Endothelial cell of umbilical vein (primary cell): ENCODE measurements around the gene NLN. TPM values are rescaled to one million over a fixed set of nuclear protein-coding genes. Genes with fewer than 3 reads are reported as not detected.

Experiments used
- BruUV-seq: library from RNA; stranded (reverse); fragments of 400-500 nt; replicated peaks from 2 replicates; lab custom pipeline; 2021; lab: Mats Ljungman, UMichigan
- CTCF ChIA-PET: fragments of 300-600, 350-600 bp; sonication (Branson Sonifier 250); formaldehyde crosslinking; loops from one replicate; lab custom pipeline; 2021; ENCODE audit warnings: antibody characterized with exemption, inconsistent platforms; lab: Charles Lee
- POLR2A ChIA-PET: fragments of 300-600, 350-600 bp; sonication (Branson Sonifier 250); formaldehyde crosslinking; loops from one replicate; lab custom pipeline; 2021; ENCODE audit warnings: antibody characterized with exemption, inconsistent platforms; lab: Charles Lee
- DNase-seq: peaks from one replicate; pipeline ENCODE4 v3.0.0-alpha.2; 2011; ENCODE audit warnings: low read depth, low spot score
- FAIRE-seq: peaks from 2 replicates; lab custom pipeline; 2011; peaks lifted over from hg19 to GRCh38; lab: Jason Lieb, UNC
- H2AFZ ChIP-seq: 2 replicates; pipeline ENCODE4 v1.6.0; 2012; ENCODE audit warnings: low read depth, low read length, control low read depth, inconsistent platforms
- H3K27ac ChIP-seq: 2 replicates; pipeline ENCODE4 v1.5.1; 2011; ENCODE audit warnings: low read depth, mild to moderate bottlenecking, control low read depth, low read length, moderate library complexity; ENCODE audit not compliant: insufficient read depth
- H3K27me3 ChIP-seq, 2 experiments: 2 replicates each; pipeline versions ENCODE4 v1.6.0 to v1.6.1; 2011; ENCODE audit warnings: low read length in 2 of 2, mixed read lengths in 1 of 2; ENCODE audit not compliant: control insufficient read depth in 2 of 2, insufficient read depth in 2 of 2
- H3K36me3 ChIP-seq, 2 experiments: 2 replicates in 1 of 2; 3 replicates in 1 of 2; pipeline ENCODE4 v1.5.1; 2011; ENCODE audit warnings: low read length in 2 of 2, mild to moderate bottlenecking in 1 of 2, moderate library complexity in 1 of 2; ENCODE audit not compliant: control insufficient read depth in 2 of 2, insufficient read depth in 2 of 2; ENCODE audit errors: extremely low read depth in 1 of 2
- H3K4me1 ChIP-seq: 3 replicates; pipeline ENCODE4 v1.5.1; 2011; ENCODE audit warnings: mild to moderate bottlenecking, low read length; ENCODE audit not compliant: control insufficient read depth, insufficient read depth; ENCODE audit errors: extremely low read depth
- H3K4me2 ChIP-seq: 2 replicates; pipeline ENCODE4 v1.6.1; 2011; ENCODE audit warnings: low read length, control low read depth, mixed read lengths; ENCODE audit not compliant: insufficient read depth
- H3K4me3 ChIP-seq, 3 experiments: fragments of 200-600 bp in 1 of 3; sonication (generic), shearing (Covaris generic) in 1 of 3; replicated peaks in 1 of 3; 2 replicates each; pipeline ENCODE4 v1.5.1; 2011 to 2016; ENCODE audit warnings: control low read depth in 3 of 3, low read length in 3 of 3, mild to moderate bottlenecking in 2 of 3, inconsistent platforms in 1 of 3, low read depth in 1 of 3, moderate library complexity in 1 of 3; ENCODE audit not compliant: insufficient read depth in 1 of 3
- H3K79me2 ChIP-seq: 2 replicates; pipeline ENCODE4 v1.6.0; 2012; ENCODE audit warnings: low read length, inconsistent platforms; ENCODE audit not compliant: control insufficient read depth, insufficient read depth
- H3K9ac ChIP-seq: replicated peaks from 2 replicates; pipeline ENCODE3; 2011; ENCODE audit warnings: low read length, control low read depth; ENCODE audit not compliant: insufficient read depth; ENCODE audit errors: extremely low read depth
- H3K9me1 ChIP-seq: replicated peaks from 3 replicates; pipeline ENCODE4 v1.6.0; 2011; ENCODE audit warnings: mild to moderate bottlenecking, low read length; ENCODE audit not compliant: control insufficient read depth, insufficient read depth; ENCODE audit errors: extremely low read depth
- H3K9me3 ChIP-seq: replicated peaks from 2 replicates; pipeline ENCODE4 v1.5.1; 2012; ENCODE audit warnings: low read length, inconsistent platforms; ENCODE audit not compliant: control insufficient read depth, insufficient read depth
- H4K20me1 ChIP-seq: replicated peaks from 2 replicates; pipeline ENCODE3; 2011; ENCODE audit warnings: mild to moderate bottlenecking, low read length; ENCODE audit not compliant: control insufficient read depth, insufficient read depth; ENCODE audit errors: extremely low read depth
- EZH2 ChIP-seq: IDR thresholded peaks from 2 replicates; pipeline ENCODE4 v1.6.1; 2012; ENCODE audit warnings: borderline replicate concordance, low read depth, mild to moderate bottlenecking, moderate library complexity, low read length, inconsistent platforms; ENCODE audit not compliant: severe bottlenecking
- FOS ChIP-seq: IDR thresholded peaks from 2 replicates; pipeline ENCODE4 v1.6.1; 2011; ENCODE audit warnings: mild to moderate bottlenecking, low read length, moderate library complexity, borderline replicate concordance; ENCODE audit not compliant: insufficient read depth
- GATA2 ChIP-seq: IDR thresholded peaks from 2 replicates; pipeline ENCODE4 v1.7.0; 2011; ENCODE audit warnings: low read depth, mild to moderate bottlenecking, moderate library complexity, mixed read lengths, low read length; ENCODE audit not compliant: insufficient read length, insufficient read depth
- JUN ChIP-seq: IDR thresholded peaks from 2 replicates; pipeline ENCODE4 v1.6.1; 2011; ENCODE audit warnings: borderline replicate concordance, low read depth; ENCODE audit not compliant: insufficient read length, insufficient read depth
- MYC ChIP-seq: IDR thresholded peaks from one replicate; pipeline ENCODE4 v1.6.1; 2011; ENCODE audit warnings: mild to moderate bottlenecking, low read depth, low read length
- POLR2A ChIP-seq: IDR thresholded peaks from 2 replicates; pipeline ENCODE4 v1.6.1; 2012; ENCODE audit warnings: low read depth, mild to moderate bottlenecking, control low read depth, low read length
- POLR2AphosphoS5 ChIP-seq: IDR thresholded peaks from 2 replicates; pipeline ENCODE4 v1.6.1; 2012; ENCODE audit warnings: low read depth, mild to moderate bottlenecking, control low read depth, low read length, moderate library complexity; ENCODE audit not compliant: insufficient read depth
- dilution Hi-C: fragments of 300-500 bp; cut with MboI; formaldehyde crosslinking; loops from one replicate; pipeline ENCODE4 v1.15.0; 2019; ENCODE audit warnings: low sequenced_read_pairs; ENCODE audit not compliant: extremely low pct_ligation_motif_present
- intact Hi-C: fragments of 100-400 bp; cut with micrococcal nuclease; formaldehyde crosslinking; loops from one replicate; pipeline ENCODE4 v1.10.0; 2022
- polyA plus RNA-seq, 4 experiments: library from polyadenylated mRNA; depleted of rRNA in 3 of 4; stranded (reverse) in 3 of 4; unstranded in 1 of 4; fragments of >200 nt; gene quantifications; 2 replicates each; pipeline versions ENCODE4 v1.2.1 to v1.2.3, GENCODE V29; 2011 to 2012; ENCODE audit warnings: missing spikeins in 1 of 4
- total RNA-seq: library from RNA; stranded (reverse); gene quantifications from 2 replicates; pipeline ENCODE4 v1.2.3, GENCODE V29; 2021
- TF ChIP-seq, protein P1 (sequence below), 2 donors: IDR thresholded peaks; 1 replicate in 1 of 2; 2 replicates in 1 of 2; pipeline ENCODE4 v1.5.1; 2011; ENCODE audit warnings: low read length in 2 of 2, mild to moderate bottlenecking in 2 of 2, moderate library complexity in 2 of 2, control low read depth in 1 of 2, inconsistent platforms in 1 of 2, low read depth in 1 of 2; ENCODE audit not compliant: insufficient read depth in 1 of 2; ENCODE audit errors: extremely low read depth in 1 of 2
- TF ChIP-seq, protein P2 (sequence below): IDR thresholded peaks from 2 replicates; pipeline ENCODE4 v1.6.1; 2011; ENCODE audit not compliant: insufficient read depth, insufficient read length

Gene NLN
- total and polyA plus RNA-seq, 2 donors (not counting 3 experiments of a cell fraction or from before 2014, with no cell fraction given) = 14.2 to 63.3 TPM

DNA sequence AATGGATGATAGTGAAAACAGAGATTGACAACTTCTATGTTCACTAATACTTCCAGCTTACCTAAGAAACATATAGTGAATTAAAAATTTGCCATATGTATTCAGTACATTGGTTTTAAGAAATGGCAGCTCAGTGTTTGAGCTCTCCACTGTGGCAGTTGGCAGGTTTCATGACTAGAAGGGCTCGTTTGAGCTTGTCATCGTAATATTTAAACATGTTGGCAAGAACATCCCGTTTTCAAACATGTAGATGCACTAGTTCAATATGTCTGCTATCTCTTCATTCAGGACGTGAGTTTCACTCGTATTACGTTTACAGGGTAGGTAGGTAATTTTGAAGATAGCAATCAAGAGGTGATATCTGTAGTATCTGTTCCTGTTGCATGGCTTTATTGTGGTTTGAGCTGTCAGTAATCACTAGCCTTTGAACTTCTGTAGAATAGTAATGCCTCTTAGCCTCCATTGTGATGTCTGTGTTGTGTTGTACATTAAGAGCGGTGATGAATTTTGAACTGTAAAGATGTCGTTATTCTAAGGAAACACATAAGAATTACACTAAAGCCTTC, 74.8 kb downstream of the NLN start:
- H3K36me3 ChIP-seq = no peaks in the 10 kb centered on the region
- intact Hi-C loops = no loop called here
- no peak overlapping the region for H3K27ac ChIP-seq
- H3K4me2 ChIP-seq = no peak overlapping the region
- H2AFZ ChIP-seq = no peak overlapping the region
- no peaks in the 10 kb centered on the region for H3K9me3 ChIP-seq
- POLR2A ChIA-PET = no interaction called here
- peaks cover 13% of the 10 kb centered on the region for H3K4me1 ChIP-seq
- CTCF ChIA-PET = interaction anchor here (1.0 to 1.1 kb wide), 2 partner anchors 31 to 280 kb away, joined by 3 to 4 read pairs; no protein-coding TSS in a partner anchor
- dilution Hi-C loops = no loop called here
- no peaks in the 10 kb centered on the region for H3K27me3 ChIP-seq
- TF ChIP-seq GATA2 = no peak
- TF ChIP-seq POLR2AphosphoS5 = no peak
- TF ChIP-seq, protein P1, sequence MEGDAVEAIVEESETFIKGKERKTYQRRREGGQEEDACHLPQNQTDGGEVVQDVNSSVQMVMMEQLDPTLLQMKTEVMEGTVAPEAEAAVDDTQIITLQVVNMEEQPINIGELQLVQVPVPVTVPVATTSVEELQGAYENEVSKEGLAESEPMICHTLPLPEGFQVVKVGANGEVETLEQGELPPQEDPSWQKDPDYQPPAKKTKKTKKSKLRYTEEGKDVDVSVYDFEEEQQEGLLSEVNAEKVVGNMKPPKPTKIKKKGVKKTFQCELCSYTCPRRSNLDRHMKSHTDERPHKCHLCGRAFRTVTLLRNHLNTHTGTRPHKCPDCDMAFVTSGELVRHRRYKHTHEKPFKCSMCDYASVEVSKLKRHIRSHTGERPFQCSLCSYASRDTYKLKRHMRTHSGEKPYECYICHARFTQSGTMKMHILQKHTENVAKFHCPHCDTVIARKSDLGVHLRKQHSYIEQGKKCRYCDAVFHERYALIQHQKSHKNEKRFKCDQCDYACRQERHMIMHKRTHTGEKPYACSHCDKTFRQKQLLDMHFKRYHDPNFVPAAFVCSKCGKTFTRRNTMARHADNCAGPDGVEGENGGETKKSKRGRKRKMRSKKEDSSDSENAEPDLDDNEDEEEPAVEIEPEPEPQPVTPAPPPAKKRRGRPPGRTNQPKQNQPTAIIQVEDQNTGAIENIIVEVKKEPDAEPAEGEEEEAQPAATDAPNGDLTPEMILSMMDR (IDR thresholded peaks at IDR 0.05; ENCODE audit: extremely low read depth in 1 of 2, insufficient read depth in 1 of 2, low read depth in 1 of 2, low read length in 2 of 2) = no peak
- TF ChIP-seq, protein P2, sequence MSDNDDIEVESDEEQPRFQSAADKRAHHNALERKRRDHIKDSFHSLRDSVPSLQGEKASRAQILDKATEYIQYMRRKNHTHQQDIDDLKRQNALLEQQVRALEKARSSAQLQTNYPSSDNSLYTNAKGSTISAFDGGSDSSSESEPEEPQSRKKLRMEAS = no peak
- no peak for TF ChIP-seq JUN
- no peak for TF ChIP-seq EZH2
- no peak for TF ChIP-seq FOS
- TF ChIP-seq MYC = no peak
- TF ChIP-seq POLR2A = no peak
- no peak overlapping the region for H3K9ac ChIP-seq
- DNase-seq (no peak), FAIRE-seq (no peak)
- no peak overlapping the region for H3K4me3 ChIP-seq
- H4K20me1 ChIP-seq = no peaks in the 10 kb centered on the region
- no peaks in the 10 kb centered on the region for H3K79me2 ChIP-seq
- H3K9me1 ChIP-seq = no peaks in the 10 kb centered on the region
- BruUV-seq = no TSS peak
